ENCODE measurements around the gene CDC34.

DNA sequence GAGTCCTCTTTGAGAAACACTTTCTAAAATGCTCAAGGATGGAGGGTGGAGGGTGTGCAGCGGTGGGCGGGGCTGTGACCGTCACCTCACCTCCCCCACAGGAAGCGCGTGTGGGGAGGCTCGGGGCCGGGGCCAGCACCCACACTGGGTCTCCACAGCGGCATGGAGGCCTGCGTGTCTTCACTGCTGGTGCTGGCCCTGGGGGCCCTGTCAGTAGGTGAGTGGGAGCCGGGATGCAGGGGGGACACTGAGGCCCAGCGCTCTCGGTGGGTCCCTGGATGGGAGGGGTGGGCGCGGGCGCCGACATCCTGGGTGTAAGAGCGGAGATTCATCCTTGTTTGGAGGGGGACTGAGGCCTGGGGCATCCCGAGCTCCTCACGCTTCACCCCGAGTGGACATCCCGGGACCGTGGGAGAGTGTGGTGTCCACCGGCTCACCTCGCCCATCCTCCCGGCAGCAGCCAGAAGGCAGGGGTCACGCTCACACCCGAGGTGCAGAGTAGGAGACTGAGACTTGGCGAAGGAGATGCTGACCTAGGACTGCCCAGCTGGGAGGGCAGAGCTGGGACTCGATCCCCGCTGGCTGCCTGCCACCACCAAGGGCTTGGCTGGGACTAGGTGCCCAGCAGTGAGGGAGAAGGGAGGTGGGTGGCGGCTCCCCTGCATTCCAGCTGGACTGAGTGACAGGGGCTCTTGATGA lies 12.5 kb downstream of the CDC34 start, which contains the start of gene GZMM:
- TF ChIP-seq, protein P1, sequence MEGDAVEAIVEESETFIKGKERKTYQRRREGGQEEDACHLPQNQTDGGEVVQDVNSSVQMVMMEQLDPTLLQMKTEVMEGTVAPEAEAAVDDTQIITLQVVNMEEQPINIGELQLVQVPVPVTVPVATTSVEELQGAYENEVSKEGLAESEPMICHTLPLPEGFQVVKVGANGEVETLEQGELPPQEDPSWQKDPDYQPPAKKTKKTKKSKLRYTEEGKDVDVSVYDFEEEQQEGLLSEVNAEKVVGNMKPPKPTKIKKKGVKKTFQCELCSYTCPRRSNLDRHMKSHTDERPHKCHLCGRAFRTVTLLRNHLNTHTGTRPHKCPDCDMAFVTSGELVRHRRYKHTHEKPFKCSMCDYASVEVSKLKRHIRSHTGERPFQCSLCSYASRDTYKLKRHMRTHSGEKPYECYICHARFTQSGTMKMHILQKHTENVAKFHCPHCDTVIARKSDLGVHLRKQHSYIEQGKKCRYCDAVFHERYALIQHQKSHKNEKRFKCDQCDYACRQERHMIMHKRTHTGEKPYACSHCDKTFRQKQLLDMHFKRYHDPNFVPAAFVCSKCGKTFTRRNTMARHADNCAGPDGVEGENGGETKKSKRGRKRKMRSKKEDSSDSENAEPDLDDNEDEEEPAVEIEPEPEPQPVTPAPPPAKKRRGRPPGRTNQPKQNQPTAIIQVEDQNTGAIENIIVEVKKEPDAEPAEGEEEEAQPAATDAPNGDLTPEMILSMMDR (IDR thresholded peaks at IDR 0.05; ENCODE audit: low read depth, low read length): no peak
- no peak for TF ChIP-seq EZH2phosphoT487 (IDR thresholded peaks at IDR 0.05; ENCODE audit: low read depth)

Measured in OCI-LY3 (cell line).